Tibial artery (tissue), 4 donors: ENCODE measurements around the gene TP53BP1.

Source experiments
- DNase-seq, 2 donors: peaks; one replicate each; pipeline ENCODE4 v3.0.0-alpha.2; 2019
- H3K27ac ChIP-seq, 2 donors: fragments of 200-600 bp; sonication (generic) in 1 of 2; 1 replicate in 1 of 2; 2 replicates in 1 of 2; pipeline ENCODE4 v1.5.1; 2018 to 2019; ENCODE audit warnings: mild to moderate bottlenecking in 1 of 2
- H3K27me3 ChIP-seq, 2 donors: fragments of 200-600 bp; sonication (generic) in 1 of 2; one replicate each; pipeline versions ENCODE4 v1.5.1 to v1.6.0; 2016 to 2019
- H3K36me3 ChIP-seq, 3 donors: fragments of 200-600 bp; sonication (generic) in 2 of 3; one replicate each; pipeline ENCODE4 v1.5.1; 2016 to 2019; ENCODE audit warnings: mild to moderate bottlenecking in 2 of 3
- H3K4me1 ChIP-seq, 4 donors: fragments of 200-600 bp; sonication (generic) in 2 of 4; 1 replicate in 3 of 4; 2 replicates in 1 of 4; pipeline ENCODE4 v1.5.1; 2016 to 2019
- H3K4me3 ChIP-seq, 2 donors: fragments of 200-600 bp; sonication (generic) in 1 of 2; 1 replicate in 1 of 2; 2 replicates in 1 of 2; pipeline ENCODE4 v1.5.1; 2018 to 2019; ENCODE audit warnings: mild to moderate bottlenecking in 2 of 2
- H3K9me3 ChIP-seq, 3 donors: fragments of 200-600 bp; sonication (generic) in 1 of 3; one replicate each; pipeline ENCODE4 v1.5.1; 2016 to 2019
- CTCF ChIP-seq, 2 experiments: fragments of 200-600 bp in 1 of 2; fragments of 450-650 bp in 1 of 2; IDR thresholded peaks; one replicate each; pipeline ENCODE4 v1.5.1; 2017 to 2019; ENCODE audit warnings: antibody characterized with exemption in 2 of 2, mild to moderate bottlenecking in 1 of 2, moderate library complexity in 1 of 2
- intact Hi-C: fragments of 100-400 bp; cut with DNase I; formaldehyde crosslinking; loops from one replicate; pipeline ENCODE4 v1.15.0; 2023; ENCODE audit warnings: low total_unique reads

TP53BP1 gene

GRCh38 chr15:43410572-43411214 lies 82.3 kb downstream of the TP53BP1 start:
- no peak overlapping the region for H3K27ac ChIP-seq
- intact Hi-C loops = no loop called here
- H3K27me3 ChIP-seq = no peaks in the 10 kb centered on the region
- no peak overlapping the region for H3K4me3 ChIP-seq
- no peaks in the 10 kb centered on the region for H3K4me1 ChIP-seq
- H3K36me3 ChIP-seq = peaks cover 50 to 99% (median 77%) of the 10 kb centered on the region in 3 donors
- H3K9me3 ChIP-seq = no peaks in the 10 kb centered on the region
- no peak for TF ChIP-seq CTCF (IDR thresholded peaks at IDR 0.05)
- no peak for DNase-seq

- Histone ChIP-seq H3K4me1 (no peaks in the 10 kb centered on the region), H3K4me3 (no peak overlapping the region), H3K27ac (no peak overlapping the region), H3K36me3 (peaks cover 48 to 99% (median 78%) of the 10 kb centered on the region in 3 donors), H3K9me3 (no peaks in the 10 kb centered on the region), H3K27me3 (no peaks in the 10 kb centered on the region)
- no peak for DNase-seq
- intact Hi-C loops = no loop called here
- no peak for TF ChIP-seq CTCF (IDR thresholded peaks at IDR 0.05)
These were observed 84.2 kb downstream of the TP53BP1 start for GRCh38 chr15:43408789-43409188.

GRCh38 chr15:43406808-43407207 lies 86.1 kb downstream of the TP53BP1 start:
- DNase-seq = no peak
- intact Hi-C loops = no loop called here
- Histone ChIP-seq H3K4me3 (no peak overlapping the region), H3K27me3 (no peaks in the 10 kb centered on the region), H3K9me3 (no peaks in the 10 kb centered on the region), H3K4me1 (no peaks in the 10 kb centered on the region), H3K36me3 (peaks cover 42 to 99% (median 74%) of the 10 kb centered on the region in 3 donors), H3K27ac (no peak overlapping the region)
- TF ChIP-seq CTCF (IDR thresholded peaks at IDR 0.05) = no peak

GRCh38 chr15:43406189-43406588 lies 86.8 kb downstream of the TP53BP1 start:
- no peak overlapping the region for H3K27ac ChIP-seq
- no peak for DNase-seq

DNA sequence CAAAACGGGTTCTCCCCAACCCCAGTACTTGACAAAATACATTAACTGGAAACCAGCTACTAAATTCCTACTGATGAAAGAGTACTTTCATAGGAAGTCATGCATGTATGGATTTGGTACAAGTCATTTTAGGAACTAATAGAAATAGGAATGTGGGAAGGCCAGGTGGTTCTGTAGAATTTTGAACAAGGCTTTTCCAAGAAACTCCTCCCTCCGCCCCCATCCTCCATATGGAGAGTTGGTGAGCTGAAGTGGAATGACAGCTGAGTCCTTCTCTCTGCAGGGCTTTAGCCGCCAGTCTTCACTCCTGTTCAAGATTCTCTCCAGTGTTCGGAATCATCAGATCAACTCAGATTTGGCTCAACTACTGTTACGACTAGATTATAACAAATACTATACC lies 88.8 kb downstream of the TP53BP1 start:
- intact Hi-C loops = no loop called here
- Histone ChIP-seq H3K4me1 (no peaks in the 10 kb centered on the region), H3K27ac (no peak overlapping the region), H3K4me3 (no peak overlapping the region), H3K27me3 (no peaks in the 10 kb centered on the region), H3K9me3 (no peaks in the 10 kb centered on the region), H3K36me3 (peaks cover 59 to 100% (median 75%) of the 10 kb centered on the region in 3 donors)
- no peak for DNase-seq
- TF ChIP-seq CTCF (IDR thresholded peaks at IDR 0.05) = no peak

More at GRCh38 chr15:43406189-43406588, 86.8 kb downstream of the TP53BP1 start:
- no peak for TF ChIP-seq CTCF (IDR thresholded peaks at IDR 0.05)
- Histone ChIP-seq H3K36me3 (peaks cover 48 to 100% (median 74%) of the 10 kb centered on the region in 3 donors), H3K9me3 (no peaks in the 10 kb centered on the region), H3K4me1 (no peaks in the 10 kb centered on the region), H3K4me3 (no peak overlapping the region), H3K27me3 (no peaks in the 10 kb centered on the region)
- intact Hi-C loops = no loop called here
